ENCODE measurements around the gene FXYD4. TPM values are rescaled to one million over a fixed set of nuclear protein-coding genes. Genes with fewer than 3 reads are reported as not detected.

The FXYD4 gene
- total RNA-seq, 1 experiment from 2014 or later = not detected

GRCh38 chr10:43353495-43354329 lies 17.7 kb upstream of the FXYD4 start:
- DNase-seq (ENCODE audit: low spot score) (no peak), ATAC-seq (no peak)
- H3K4me3 Mint-ChIP-seq = no peak overlapping the region
- POLR2A ChIA-PET = interaction anchor here (0.6 kb wide), 1 partner anchor 55 kb away, joined by 3 read pairs; no protein-coding TSS in a partner anchor
- H3K9me3 Mint-ChIP-seq = no peaks in the 10 kb centered on the region
- peaks cover 33% of the 10 kb centered on the region for H3K4me1 Mint-ChIP-seq
- TF ChIP-seq, protein P1, sequence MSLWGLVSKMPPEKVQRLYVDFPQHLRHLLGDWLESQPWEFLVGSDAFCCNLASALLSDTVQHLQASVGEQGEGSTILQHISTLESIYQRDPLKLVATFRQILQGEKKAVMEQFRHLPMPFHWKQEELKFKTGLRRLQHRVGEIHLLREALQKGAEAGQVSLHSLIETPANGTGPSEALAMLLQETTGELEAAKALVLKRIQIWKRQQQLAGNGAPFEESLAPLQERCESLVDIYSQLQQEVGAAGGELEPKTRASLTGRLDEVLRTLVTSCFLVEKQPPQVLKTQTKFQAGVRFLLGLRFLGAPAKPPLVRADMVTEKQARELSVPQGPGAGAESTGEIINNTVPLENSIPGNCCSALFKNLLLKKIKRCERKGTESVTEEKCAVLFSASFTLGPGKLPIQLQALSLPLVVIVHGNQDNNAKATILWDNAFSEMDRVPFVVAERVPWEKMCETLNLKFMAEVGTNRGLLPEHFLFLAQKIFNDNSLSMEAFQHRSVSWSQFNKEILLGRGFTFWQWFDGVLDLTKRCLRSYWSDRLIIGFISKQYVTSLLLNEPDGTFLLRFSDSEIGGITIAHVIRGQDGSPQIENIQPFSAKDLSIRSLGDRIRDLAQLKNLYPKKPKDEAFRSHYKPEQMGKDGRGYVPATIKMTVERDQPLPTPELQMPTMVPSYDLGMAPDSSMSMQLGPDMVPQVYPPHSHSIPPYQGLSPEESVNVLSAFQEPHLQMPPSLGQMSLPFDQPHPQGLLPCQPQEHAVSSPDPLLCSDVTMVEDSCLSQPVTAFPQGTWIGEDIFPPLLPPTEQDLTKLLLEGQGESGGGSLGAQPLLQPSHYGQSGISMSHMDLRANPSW (CRISPR knock-in tag; conservative IDR thresholded peaks at IDR 0.05; ENCODE audit: low read depth) = no peak
- TF ChIP-seq RELA (CRISPR knock-in tag; IDR thresholded peaks at IDR 0.05; ENCODE audit: borderline replicate concordance) = no peak
- no peak for TF ChIP-seq E2F1 (CRISPR knock-in tag; IDR thresholded peaks at IDR 0.05)
- TF ChIP-seq GABPB1 (CRISPR knock-in tag; IDR thresholded peaks at IDR 0.05) = no peak
- TF ChIP-seq NFE2L1 (CRISPR knock-in tag; IDR thresholded peaks at IDR 0.05) = no peak
- no peak for TF ChIP-seq MLX (CRISPR knock-in tag; IDR thresholded peaks at IDR 0.05)
- TF ChIP-seq, protein P2, sequence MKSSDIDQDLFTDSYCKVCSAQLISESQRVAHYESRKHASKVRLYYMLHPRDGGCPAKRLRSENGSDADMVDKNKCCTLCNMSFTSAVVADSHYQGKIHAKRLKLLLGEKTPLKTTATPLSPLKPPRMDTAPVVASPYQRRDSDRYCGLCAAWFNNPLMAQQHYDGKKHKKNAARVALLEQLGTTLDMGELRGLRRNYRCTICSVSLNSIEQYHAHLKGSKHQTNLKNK (CRISPR knock-in tag; IDR thresholded peaks at IDR 0.05) = no peak
- no peak for TF ChIP-seq ARID4B (CRISPR knock-in tag; IDR thresholded peaks at IDR 0.05; ENCODE audit: borderline replicate concordance)
- no peak for TF ChIP-seq USF2 (CRISPR knock-in tag; IDR thresholded peaks at IDR 0.05)
- TF ChIP-seq, protein P3, sequence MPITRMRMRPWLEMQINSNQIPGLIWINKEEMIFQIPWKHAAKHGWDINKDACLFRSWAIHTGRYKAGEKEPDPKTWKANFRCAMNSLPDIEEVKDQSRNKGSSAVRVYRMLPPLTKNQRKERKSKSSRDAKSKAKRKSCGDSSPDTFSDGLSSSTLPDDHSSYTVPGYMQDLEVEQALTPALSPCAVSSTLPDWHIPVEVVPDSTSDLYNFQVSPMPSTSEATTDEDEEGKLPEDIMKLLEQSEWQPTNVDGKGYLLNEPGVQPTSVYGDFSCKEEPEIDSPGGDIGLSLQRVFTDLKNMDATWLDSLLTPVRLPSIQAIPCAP (CRISPR knock-in tag; IDR thresholded peaks at IDR 0.05) = no peak
- no peak for TF ChIP-seq MXD4 (CRISPR knock-in tag; IDR thresholded peaks at IDR 0.05; ENCODE audit: borderline replicate concordance)
- TF ChIP-seq GTF2I (CRISPR knock-in tag; conservative IDR thresholded peaks at IDR 0.05) = no peak
- no peak for TF ChIP-seq ETV6 (CRISPR knock-in tag; IDR thresholded peaks at IDR 0.05)
- H3K27ac Mint-ChIP-seq = peak overlapping the region; percentile 4; the same call in 1 of the 2 replicates
- H3K36me3 Mint-ChIP-seq = no peaks in the 10 kb centered on the region
- H3K27me3 Mint-ChIP-seq (ENCODE audit: low read depth) = no peaks in the 10 kb centered on the region
- CTCF ChIA-PET = interaction anchor here (1.0 to 2.2 kb wide), 7 partner anchors 31 to 149 kb away, joined by 3 to 7 read pairs (median 5); no protein-coding TSS in a partner anchor

Data from WTC11 (cell line).